Measurements from ENCODE around the gene RCAN2.
A peak's percentile ranks its signal among the peaks of the same experiment; 100 is the strongest.

RCAN2 gene

DNA sequence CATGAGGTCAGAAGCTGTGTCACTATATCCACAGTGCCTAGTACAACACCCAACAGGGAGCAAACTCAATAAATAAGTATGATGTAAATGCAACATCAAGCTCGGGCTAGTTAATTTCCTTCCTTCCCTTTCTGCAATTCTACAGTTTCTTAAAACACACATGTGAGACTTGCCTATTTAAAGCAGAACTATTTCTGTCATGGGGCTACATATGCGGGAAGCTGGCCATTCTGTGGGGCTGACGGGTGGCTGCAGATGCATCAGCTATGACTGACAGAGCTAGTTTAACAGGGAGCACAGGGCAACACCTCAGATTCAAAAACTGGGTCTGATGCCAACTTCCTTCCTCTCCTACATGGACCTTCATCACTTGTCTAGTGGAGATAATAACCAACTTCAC is 202.4 kb downstream of the RCAN2 start:
- no peak for DNase-seq

DNA sequence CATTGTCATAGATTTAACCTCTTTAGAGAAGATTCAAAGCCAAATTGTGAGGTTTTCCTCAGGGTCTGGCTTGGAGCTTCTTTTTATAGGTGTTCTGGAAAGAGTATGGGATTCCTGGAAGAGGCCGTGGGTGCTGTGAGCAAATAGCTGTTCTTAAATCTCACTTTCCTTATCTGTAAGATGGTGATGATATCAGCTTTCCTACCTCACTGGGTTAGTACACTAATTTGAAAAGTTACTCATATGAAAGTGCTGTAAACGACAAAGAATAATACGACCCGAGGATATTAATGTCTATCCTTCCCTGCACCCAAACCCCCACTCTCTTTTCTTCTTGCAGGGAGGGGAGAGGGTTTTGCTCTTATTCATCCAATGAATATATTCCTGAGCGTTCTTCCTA is 203.6 kb downstream of the RCAN2 start:
- peak; percentile 22 for DNase-seq

GRCh38 chr6:46287043-46287442 is 204.2 kb downstream of the RCAN2 start:
- DNase-seq: no peak

- DNase-seq: no peak
Measured at GRCh38 chr6:46284475-46284874, 206.8 kb downstream of the RCAN2 start.

DNA sequence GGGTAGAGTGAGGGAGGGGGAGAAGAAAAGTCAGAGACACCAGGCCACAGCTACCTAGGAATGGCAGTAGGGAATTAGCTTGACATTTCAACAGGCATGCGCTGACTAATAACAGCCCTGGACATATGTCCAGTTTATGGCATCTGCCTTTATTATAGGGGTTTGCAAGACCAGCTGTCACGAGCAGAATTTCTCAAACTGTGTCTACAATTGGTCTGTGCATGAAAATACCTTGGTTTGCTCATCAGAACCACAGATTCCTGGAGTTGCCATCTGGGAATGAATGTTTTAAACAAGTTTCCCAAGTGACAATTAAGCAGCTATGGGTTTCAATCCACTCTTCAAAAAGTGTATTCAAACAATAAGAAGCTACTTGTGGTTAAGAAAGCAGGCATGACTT is 210.1 kb downstream of the RCAN2 start:
- DNase-seq: no peak

DNA sequence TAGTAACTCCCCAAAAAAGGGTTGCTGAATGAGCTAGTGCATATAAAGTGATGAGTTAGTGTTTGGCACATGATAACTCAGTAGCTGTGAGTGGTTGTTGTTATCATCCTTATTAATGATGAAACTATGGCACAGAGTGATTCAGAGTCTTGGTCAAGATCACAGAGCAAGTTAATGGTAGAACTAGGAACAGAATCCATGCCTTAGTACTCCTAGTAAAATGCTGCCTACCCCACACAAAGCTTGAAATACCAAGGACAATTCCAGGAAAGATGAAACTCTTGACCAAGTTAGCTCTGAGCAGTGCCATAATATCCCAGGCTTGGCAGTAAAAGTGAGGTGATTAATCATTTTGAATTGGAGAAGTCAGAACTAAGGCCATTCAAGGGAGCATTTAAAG is 211.4 kb downstream of the RCAN2 start:
- DNase-seq: no peak

- no peak for DNase-seq
Measured at GRCh38 chr6:46276576-46277142, 214.6 kb downstream of the RCAN2 start.

GRCh38 chr6:46274502-46274901 is 216.7 kb downstream of the RCAN2 start:
- no peak for DNase-seq

DNA sequence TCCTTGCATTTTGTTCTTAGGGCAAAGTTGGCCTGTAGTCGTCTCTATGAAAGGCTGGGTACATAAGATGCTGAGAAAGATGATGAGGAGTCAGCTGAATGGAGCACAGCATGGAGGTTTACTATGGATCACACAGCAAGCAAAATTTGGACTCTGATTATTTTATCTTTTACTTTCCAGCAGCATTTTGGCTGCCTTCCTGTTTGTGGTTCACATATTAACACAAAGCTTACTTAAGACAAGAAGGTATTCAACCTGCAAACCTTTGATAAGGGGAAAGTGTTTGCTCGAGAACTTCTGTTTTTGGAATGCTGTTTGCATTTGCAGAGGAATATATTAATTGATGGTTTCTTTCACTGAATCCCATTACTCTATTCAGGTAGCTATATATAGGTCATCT is 217.3 kb downstream of the RCAN2 start:
- no peak for DNase-seq

DNA sequence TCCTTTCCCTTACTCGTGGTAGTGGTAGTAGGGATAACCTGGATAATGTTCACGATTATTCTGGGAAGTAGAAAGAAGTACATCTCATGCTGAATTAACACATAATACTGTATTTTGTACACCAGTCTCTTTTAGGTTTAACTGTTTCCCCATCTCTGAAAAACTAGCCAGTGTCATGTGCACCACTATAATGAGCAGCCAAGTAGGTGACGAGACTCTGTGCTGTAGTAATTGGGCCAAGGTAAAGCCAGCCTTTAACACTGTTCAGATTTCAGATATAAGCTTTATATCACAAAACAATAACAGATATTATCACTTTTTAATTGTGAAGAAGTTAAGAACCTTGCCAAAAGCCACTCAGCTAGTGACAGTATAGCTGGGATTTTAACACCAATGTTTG is 219.5 kb downstream of the RCAN2 start:
- no peak for DNase-seq

DNA sequence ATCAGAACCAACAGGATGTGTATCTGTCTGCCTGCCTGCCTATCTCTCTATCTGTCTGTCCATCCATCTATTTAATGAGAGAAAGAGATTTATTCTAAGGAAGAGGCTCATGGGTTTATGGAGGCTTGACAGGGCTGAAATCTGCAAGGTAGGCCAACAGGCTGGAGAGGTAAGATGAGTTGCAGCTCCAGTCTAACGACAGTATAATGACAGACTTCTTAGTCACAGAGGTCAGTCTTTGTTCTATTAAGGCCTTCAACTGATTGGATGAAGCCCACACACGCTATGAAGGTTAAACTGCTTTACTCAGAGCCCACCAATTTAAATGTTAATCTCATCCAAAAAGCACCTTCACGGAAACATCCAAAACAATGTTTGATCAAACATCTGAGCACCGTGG is 220.1 kb downstream of the RCAN2 start:
- no peak for DNase-seq

DNA sequence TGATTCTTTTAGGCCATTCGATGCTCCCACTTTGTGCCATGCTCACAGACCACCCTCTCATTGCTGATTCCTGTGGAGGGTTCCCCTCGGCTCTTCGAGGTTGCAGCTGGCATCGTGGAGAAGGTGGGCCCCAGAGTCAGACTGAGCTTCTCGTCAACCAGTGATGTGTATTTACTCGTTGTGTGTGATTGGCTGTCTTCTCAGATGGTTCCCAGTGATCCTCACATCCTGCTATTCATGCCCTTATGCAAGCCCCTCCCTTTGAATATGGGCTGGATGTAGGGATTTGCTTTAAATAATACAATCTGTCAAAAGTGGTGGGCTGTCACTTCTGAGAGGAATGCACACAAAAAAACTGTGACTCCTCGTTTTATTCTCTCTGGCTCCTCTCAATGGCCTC is 220.9 kb downstream of the RCAN2 start:
- DNase-seq: no peak

- DNase-seq: no peak
Measured at GRCh38 chr6:46269447-46270229, 221.6 kb downstream of the RCAN2 start.

DNA sequence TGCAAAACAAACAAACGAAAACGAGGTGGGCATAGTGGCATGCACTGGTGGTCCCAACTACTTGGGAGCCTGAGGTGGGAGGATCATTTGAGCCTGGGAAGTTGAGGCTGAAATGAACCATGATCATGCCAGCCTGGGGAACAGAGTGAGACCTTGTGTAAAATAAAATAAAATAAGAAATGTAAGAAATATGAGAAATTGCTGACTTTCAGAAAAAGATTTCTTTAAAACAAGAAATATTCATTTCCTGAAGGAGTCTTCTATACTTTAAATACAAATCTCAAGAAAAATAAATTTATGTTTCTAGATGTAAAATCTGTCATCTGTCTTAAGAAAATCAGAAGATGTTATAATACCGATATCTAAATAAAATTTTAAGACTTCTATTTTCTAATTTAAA is 223.7 kb downstream of the RCAN2 start:
- DNase-seq: no peak

GRCh38 chr6:46265373-46265772 is 225.9 kb downstream of the RCAN2 start:
- no peak for DNase-seq

DNA sequence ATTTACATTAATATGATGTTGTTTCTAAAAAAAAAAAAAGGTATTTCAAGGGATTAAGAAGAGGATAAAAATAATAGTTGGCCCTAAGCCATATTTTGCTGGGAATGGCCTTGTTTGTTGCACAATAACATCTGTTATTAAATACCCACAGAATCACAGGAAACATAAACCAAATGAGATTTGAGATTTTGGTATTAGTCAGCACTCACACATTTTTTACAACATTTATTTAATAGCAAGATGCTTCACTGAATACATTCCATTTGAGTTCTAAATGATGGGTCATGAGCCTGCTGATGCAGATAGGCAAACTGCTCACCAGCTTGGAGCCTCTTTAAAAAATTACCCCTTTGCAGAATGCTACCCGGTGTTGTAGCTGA is 227.6 kb downstream of the RCAN2 start:
- DNase-seq: no peak

- DNase-seq: no peak
Measured at GRCh38 chr6:46262928-46263706, 228.1 kb downstream of the RCAN2 start.

DNA sequence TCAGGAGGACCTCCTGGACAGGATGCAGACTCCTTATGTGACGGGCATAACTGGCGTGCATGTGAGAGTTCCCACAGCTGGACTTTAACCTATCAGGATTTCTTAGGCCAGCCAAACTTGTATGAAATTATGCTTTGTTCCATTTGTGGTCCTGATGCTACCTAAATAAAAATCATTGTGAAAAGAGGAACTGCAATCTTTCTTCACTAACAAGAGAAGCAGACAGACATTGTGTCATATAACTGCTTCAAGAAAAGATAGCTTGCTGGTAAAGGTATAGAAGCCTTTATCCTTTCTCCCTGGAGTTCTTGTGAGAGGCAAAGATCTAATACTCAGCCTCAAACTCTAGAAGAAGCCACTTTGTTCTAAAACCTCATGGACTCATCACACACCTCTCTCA is 233.0 kb downstream of the RCAN2 start:
- no peak for DNase-seq

GRCh38 chr6:46255528-46255927 is 235.7 kb downstream of the RCAN2 start:
- DNase-seq: no peak

DNA sequence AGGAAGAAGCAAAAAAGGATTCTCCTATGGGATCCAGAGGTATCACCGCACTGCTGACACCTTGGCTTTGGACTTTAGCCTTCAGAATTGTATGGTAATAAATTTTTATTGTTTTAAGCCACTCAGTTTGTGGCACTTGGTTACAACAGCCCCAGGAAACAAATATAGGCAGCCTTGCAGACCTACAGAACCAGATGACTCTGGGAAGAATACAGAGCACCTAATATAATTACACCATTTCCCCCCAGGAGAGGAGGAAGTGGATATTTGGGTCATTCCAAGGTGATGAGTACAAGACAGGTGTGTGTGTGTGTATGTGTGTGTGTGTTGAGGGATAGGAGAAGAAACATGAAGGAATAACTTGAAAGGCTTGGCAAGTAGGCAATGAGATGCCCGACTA is 236.3 kb downstream of the RCAN2 start:
- no peak for DNase-seq

- DNase-seq: no peak
Measured at GRCh38 chr6:46254331-46254730, 236.9 kb downstream of the RCAN2 start.

- DNase-seq: no peak
Measured at GRCh38 chr6:46251583-46252339, 239.5 kb downstream of the RCAN2 start.

- DNase-seq: no peak
Measured at GRCh38 chr6:46248143-46248542, 243.1 kb downstream of the RCAN2 start.
